GM19397 (cell line): ENCODE measurements around the gene SMIM21.

Experiments
- ATAC-seq: cut with Tn5 transposase; IDR thresholded peaks from one replicate; pipeline ENCODE4 v1.9.1; 2021; ENCODE audit warnings: mild to moderate bottlenecking, moderate library complexity; ENCODE audit not compliant: unreplicated experiment

SMIM21 gene

DNA sequence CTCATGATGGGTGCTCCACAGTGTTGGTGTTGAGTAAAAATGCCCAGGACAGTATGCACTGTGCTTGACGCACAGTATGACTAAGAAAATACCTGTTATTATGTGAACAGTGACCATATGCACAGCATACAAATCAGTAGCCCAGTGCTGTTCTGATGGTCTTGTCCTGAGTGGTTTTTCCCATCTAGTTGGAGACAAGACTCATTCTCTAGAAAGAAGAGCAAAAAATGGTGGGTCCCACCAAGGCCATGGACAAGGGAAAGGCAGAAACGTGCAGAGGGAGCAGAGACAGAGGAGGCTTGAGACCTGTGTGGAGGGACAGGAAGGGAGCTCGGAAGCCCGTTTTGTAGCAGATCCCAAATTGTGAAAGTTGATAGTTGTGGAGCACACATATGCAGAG is 987 bp upstream of the SMIM21 start:
- no peak for ATAC-seq

- no peak for ATAC-seq
Measured at GRCh38 chr18:75422341-75422910, 5.1 kb downstream of the SMIM21 start.

- ATAC-seq: no peak
Measured at GRCh38 chr18:75421656-75422055, 5.8 kb downstream of the SMIM21 start.

- no peak for ATAC-seq
Measured at GRCh38 chr18:75418293-75419005, 9.1 kb downstream of the SMIM21 start.

DNA sequence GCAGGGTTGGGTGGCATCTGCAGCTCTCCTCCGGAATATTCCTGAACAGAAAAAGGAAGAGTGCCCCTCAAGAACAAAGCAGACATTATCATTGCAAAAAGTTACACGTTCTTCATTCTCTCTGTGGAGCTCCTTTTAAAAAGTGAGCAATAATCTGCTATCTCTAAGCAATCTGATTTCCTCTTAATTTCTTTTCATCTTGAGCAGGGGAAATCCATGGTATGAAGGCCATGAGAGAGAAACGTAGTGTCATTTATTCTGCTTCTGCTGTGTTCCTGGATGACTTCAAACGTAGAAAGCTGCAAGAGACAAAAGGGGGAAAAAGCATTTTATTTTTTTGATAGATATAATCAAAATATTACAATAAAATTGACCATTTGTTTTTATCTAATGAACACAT is 16.9 kb downstream of the SMIM21 start:
- ATAC-seq: no peak

DNA sequence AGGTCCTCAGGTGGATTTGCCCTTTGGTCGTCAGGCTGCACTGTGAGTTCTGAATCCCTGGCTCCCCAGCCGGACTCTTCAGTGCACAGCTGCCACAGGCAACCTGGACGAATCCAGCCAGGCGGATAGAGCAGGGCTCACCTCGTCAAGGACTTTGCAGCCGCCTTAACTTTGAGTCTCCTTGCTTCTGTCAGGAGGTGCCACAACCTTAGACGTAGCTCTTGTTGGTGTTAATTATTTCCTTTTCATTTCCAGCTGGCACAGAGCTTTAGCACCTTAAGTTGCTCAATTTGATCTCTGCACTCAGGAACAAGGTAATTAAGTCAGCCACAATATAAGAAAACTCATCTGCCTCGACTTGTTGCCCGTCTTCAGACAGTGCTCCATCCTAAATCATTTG is 17.7 kb downstream of the SMIM21 start:
- ATAC-seq: no peak

DNA sequence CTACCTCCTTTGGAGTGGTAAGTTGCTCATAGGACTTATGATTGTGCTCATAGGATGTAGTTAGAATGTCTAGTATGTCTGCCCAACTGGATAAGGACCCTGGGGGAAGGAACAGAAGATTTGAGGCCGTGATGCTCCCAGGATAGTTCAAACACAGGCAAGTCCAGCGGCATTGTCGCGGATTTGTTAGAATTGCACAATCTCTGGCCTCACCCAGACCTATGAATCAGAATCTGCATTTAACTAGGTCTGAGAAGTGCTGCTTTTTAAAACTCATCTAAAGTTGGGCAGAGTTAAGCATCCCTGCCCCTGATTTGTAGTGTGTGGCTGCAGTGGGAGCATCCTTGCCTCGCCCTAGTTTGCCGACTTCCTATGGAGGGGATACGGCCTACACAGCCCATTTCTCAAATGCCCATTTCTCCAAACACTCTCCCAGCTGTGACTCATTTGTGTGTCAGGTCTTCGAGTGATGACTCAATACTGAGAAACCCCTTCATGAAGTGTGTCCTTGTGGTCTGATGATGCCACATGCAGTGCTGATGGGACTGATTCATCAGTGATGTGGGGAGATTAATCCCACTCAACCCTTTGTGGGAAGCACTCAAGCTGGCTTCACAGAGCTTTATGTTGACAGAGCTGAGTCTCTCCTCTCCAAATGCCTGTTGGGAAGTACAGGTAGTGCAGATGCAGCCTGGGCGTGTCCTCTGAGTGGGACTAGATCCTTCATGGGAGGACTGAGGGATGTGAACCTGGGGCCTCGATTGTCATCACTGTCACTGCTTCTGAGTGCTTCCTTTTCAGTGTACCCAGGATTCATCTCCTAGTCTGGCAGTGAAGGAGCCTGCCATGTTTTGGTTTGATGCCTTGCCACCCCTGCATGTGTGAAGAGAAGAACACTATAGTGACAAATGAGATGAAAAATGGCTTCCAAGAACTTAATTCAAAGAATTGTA is 18.7 kb downstream of the SMIM21 start:
- no peak for ATAC-seq

DNA sequence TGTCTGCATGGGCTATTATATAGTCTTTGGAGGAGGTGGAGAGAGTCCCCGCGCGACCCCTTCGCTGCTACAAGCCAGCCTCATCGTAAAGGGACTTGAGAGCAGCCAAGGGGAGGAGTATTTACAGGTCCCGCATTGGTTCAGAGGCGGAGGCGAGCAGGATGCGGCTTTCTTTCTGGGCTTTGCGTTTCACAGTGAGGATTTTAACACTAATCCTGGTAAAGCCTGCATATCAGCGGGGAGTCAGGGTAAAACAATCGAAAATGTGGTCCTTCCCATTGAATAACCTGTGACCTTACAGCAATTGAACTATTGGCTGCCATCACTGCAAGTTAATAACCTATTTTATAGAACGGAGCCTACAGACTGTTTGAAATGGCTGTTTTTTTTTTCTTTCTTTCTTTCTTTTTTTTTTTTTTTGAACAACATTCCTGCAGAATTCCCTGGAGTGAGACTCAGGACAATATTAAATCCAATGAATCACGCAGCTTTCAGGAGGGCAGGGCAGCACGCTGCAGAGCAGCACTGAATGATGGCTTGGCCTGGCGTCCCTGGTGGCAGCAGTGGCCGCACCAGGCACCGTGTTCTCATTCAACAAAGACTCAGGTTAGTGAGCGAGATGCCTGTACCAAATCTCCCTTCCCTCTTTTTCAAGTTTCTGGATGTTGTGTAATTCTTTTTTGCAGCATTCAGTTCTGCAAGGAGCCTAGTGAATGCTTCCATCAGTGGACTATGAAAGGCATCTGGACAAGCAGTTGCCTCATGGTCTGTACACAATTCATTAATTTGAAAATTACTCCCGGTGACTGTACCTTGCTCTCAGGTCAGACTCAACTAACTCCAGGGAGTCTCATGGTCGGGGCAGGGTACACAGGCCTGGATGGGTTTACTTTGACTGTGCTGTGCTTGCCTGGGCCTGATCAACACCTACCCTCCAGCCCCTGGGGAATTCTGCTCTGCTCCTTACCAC is 19.8 kb downstream of the SMIM21 start:
- ATAC-seq: no peak

DNA sequence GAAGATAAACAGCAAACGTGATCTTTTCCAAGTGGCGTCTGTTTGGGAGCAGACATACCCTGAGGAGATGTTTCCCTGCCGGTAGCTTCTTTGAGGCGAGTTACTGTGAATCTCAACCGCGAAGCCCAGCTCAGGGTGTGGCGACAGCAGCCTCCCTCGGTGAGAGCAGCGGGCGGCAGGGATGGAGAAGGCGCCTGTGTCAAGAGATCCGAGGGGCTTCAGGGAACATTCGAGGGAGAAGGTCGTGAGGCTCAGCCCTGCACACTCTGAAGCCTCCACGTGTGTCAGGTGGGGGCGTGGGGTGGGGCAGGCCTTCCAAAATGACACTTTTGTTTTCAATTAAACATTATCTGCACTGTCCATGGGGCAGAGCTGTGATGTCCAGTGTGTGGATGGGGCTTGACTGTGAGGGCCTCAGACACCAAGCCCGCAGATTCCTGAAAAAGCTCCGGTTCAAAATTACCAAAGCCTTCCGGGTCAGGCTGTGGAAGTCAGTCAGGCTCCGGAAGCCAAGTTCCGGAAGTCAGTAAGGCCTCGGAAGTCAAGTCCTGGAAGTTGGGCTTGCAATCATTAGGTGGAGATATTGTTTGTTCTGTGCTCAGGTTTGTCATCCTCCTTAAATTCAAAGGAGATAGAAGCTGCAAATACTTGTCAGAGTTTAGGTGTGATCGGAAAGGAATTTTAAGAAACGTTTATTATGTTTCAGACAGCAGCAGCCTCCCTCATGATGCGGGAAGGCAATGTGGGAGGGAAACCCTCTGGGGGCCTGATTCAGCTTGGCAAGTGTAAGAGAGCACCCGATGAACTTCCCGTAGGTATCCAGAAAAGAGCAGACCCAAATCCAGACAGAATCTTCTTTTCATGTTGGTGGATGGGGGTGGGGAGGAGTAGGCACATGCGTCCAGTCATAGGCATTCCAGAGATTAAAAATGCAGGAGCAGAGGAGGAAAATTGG is 20.7 kb downstream of the SMIM21 start:
- no peak for ATAC-seq

GRCh38 chr18:75405351-75405750 is 22.2 kb downstream of the SMIM21 start:
- ATAC-seq: no peak

- no peak for ATAC-seq
Measured at GRCh38 chr18:75400366-75400765, 27.1 kb downstream of the SMIM21 start.

DNA sequence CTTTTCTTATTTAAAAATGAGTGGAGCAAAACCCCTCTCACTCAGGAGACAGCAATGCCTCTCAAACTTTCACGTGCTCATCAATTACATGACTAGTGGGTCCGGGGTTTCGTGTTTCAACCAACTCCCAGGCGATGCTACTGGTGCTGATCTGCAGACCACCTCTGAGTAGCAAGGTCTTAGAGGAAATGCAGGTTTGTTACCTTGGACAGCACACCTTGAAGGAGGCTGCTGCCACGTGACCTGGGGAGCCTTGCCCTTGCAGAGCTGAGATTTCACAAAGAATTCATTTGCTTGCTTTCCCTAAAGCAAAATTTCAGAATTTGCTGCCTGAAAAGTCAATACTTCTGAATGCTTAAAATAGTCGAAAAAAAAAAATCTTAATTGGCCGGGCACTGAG is 32.4 kb downstream of the SMIM21 start:
- no peak for ATAC-seq

DNA sequence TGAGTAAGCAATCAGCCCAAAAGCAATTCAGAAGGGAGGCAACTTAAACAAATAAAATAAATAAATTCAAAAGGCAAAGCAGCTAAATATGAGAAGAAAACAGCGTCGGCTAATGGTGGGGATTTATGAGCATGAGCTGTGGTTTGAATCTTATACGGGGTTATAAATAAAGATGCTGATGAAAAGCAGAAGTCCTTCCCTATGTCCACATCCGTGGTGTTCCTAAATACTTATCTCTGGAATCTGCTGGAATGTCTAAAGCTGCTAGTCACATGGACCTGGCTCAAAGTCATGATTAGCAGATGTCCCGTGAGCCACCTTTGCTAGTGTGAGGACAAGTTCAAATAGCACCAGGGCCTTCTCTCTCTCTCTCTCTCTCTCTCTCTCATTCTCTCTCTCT is 33.8 kb downstream of the SMIM21 start:
- no peak for ATAC-seq

GRCh38 chr18:75392226-75392578 is 35.3 kb downstream of the SMIM21 start:
- ATAC-seq: no peak

- no peak for ATAC-seq
Measured at GRCh38 chr18:75391279-75392225, 36.0 kb downstream of the SMIM21 start.

DNA sequence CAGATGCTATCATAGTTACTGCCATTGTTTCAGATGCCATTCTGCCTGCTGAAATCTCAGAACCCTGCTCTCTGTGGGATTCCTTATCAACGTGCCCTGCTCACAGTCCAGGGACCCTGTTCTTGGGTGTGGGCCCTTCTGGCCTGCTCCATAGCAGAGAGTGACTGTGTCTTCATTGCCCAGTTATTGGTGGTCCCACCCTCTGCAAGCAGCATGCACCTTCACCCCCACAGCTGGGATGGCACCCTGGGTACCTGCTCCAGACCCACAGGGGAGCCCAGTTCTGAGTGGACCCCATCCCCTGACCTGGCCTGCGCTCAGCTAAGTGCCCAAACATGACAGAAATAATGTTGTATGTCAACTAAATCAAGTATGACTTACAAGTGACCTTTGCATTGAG is 36.6 kb downstream of the SMIM21 start:
- ATAC-seq: no peak

- ATAC-seq: no peak
Measured at GRCh38 chr18:75384144-75384543, 43.4 kb downstream of the SMIM21 start.
